ENCODE results near the gene VPS35L. TPM values are rescaled to one million over a fixed set of nuclear protein-coding genes. Genes with fewer than 3 reads are reported as not detected.
A peak's percentile ranks its signal among the peaks of the same experiment; 100 is the strongest.

Gene VPS35L
- total and polyA plus RNA-seq, 2 experiments from 2014 or later, result 47.5 to 52.8 TPM

DNA sequence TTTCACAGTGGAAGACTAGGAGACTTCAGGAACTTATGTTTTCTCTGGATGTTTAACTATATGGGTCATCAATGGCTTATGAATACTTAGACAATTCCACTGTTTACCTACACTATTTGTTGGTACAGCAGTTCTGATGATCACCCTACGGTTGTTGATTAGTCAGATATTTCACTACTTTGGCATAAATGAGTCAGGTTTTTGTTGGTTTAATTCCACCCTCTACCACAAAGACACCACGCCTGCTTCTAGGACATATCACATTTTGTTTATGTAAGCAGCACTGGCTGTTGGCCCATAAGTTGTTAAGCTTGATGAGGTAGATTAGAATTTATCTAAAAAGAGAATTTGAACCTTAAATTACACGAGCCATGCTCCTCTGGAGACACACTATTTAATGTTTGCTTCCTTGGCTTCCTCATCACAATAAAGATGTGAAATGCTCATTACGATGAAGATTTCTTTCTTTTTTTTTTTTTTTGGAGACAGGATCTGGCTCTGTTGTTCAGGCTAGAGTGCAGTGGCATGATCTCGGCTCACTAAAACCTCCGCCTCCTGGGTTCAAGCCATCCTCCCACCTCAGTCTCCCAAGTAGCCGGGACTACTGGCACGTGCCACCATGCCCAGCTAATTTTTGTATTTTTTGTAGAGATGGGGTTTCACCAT, 37.9 kb upstream of the VPS35L start:
- Histone ChIP-seq H3K27me3 (no peaks in the 10 kb centered on the region), H3K9me2 (replicated peaks; ENCODE audit: insufficient read depth) (no peaks in the 10 kb centered on the region), H3K79me2 (peaks cover 58% of the 10 kb centered on the region), H3K27ac (no peak overlapping the region), H3K4me2 (no peak overlapping the region), H3K4me3 (no peak overlapping the region), H3K9me3 (ENCODE audit: low read depth) (no peaks in the 10 kb centered on the region), H2AFZ (no peak overlapping the region), H4K20me1 (ENCODE audit: insufficient read depth, poor library complexity, severe bottlenecking) (peaks cover 11% of the 10 kb centered on the region), H3K4me1 (ENCODE audit: insufficient read depth) (peaks cover 10% of the 10 kb centered on the region), H3K36me3 (replicated peaks; ENCODE audit: insufficient read depth, low read depth) (no peaks in the 10 kb centered on the region)
- no peak for DNase-seq (ENCODE audit: low spot score)
- 85% methylated on average over 8 of the region's 8 CpGs for WGBS (ENCODE audit: low lambda C conversion rate, missing lambda C conversion rate)
- TF ChIP-seq EZH2 (IDR thresholded peaks at IDR 0.05; ENCODE audit: borderline replicate concordance) (no peak), EZH2phosphoT487 (IDR thresholded peaks at IDR 0.05; ENCODE audit: low read depth, severe bottlenecking, unreplicated experiment) (no peak)
- TF ChIP-seq, protein P1, sequence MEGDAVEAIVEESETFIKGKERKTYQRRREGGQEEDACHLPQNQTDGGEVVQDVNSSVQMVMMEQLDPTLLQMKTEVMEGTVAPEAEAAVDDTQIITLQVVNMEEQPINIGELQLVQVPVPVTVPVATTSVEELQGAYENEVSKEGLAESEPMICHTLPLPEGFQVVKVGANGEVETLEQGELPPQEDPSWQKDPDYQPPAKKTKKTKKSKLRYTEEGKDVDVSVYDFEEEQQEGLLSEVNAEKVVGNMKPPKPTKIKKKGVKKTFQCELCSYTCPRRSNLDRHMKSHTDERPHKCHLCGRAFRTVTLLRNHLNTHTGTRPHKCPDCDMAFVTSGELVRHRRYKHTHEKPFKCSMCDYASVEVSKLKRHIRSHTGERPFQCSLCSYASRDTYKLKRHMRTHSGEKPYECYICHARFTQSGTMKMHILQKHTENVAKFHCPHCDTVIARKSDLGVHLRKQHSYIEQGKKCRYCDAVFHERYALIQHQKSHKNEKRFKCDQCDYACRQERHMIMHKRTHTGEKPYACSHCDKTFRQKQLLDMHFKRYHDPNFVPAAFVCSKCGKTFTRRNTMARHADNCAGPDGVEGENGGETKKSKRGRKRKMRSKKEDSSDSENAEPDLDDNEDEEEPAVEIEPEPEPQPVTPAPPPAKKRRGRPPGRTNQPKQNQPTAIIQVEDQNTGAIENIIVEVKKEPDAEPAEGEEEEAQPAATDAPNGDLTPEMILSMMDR (IDR thresholded peaks at IDR 0.05; ENCODE audit: poor library complexity), result no peak

DNA sequence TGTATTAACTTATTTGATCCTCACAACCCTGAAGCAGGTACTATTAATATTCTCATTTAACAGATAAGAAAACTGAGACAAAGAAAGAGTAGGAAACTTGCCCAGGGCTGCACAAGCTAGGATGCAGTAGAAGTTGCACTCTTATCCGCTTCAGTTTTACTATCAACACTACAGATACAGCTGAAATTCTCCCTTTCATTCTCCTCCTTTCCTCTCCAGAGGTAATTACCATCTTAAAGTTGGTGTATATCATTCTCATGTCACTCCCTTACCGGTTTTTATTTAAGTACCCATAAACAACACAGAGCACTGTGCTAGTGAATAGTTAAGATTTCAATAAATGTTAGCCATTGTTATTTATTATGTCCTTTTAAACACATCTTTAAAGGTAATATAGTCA, 37.1 kb upstream of the VPS35L start:
- Histone ChIP-seq H3K36me3 (replicated peaks; ENCODE audit: insufficient read depth, low read depth) (no peaks in the 10 kb centered on the region), H3K9me2 (replicated peaks; ENCODE audit: insufficient read depth) (no peaks in the 10 kb centered on the region), H2AFZ (no peak overlapping the region), H3K4me1 (ENCODE audit: insufficient read depth) (peaks cover 10% of the 10 kb centered on the region), H3K4me3 (no peak overlapping the region), H4K20me1 (ENCODE audit: insufficient read depth, poor library complexity, severe bottlenecking) (peaks cover 11% of the 10 kb centered on the region), H3K9me3 (ENCODE audit: low read depth) (no peaks in the 10 kb centered on the region), H3K27ac (no peak overlapping the region), H3K27me3 (no peaks in the 10 kb centered on the region), H3K79me2 (peaks cover 55% of the 10 kb centered on the region), H3K4me2 (no peak overlapping the region)
- WGBS (ENCODE audit: low lambda C conversion rate, missing lambda C conversion rate), result 73% methylated on average over 2 of the region's 2 CpGs
- TF ChIP-seq EZH2 (IDR thresholded peaks at IDR 0.05; ENCODE audit: borderline replicate concordance) (no peak), EZH2phosphoT487 (IDR thresholded peaks at IDR 0.05; ENCODE audit: low read depth, severe bottlenecking, unreplicated experiment) (no peak)
- TF ChIP-seq, protein P1 (IDR thresholded peaks at IDR 0.05; ENCODE audit: poor library complexity), result no peak
- DNase-seq (ENCODE audit: low spot score), result no peak

DNA sequence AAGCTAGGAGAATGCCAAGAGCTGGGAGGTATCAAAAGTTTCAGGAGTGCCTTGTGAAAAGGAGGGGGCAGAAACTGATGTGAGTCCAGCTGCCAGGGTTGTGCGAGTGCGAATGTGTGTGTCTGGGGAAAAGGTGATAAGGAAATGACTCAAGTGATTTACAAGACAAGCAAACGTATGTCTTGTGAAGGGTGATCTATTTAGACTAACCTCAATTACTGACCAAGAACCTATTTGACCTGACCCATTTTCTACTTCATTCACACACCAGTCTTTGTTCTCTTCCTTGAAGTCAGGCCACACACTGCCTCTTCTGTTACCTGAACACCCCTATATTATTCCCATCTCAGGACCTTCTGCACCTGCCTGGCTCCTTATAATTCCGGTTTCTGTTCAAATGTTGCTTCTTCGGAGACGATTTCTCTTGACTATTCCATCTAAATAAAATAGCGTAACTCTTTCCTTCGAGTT, 34.6 kb upstream of the VPS35L start:
- WGBS (ENCODE audit: low lambda C conversion rate, missing lambda C conversion rate), result 16% methylated on average over 8 of the region's 8 CpGs
- peaks cover 11% of the 10 kb centered on the region for H4K20me1 ChIP-seq (ENCODE audit: insufficient read depth, poor library complexity, severe bottlenecking)
- H3K4me3 ChIP-seq, result peak overlapping the region; percentile 87
- H3K4me2 ChIP-seq, result peak overlapping the region; percentile 86
- peak overlapping the region; percentile 73 for H2AFZ ChIP-seq
- no peaks in the 10 kb centered on the region for H3K9me3 ChIP-seq (ENCODE audit: low read depth)
- no peaks in the 10 kb centered on the region for H3K36me3 ChIP-seq (replicated peaks; ENCODE audit: insufficient read depth, low read depth)
- TF ChIP-seq EZH2phosphoT487 (IDR thresholded peaks at IDR 0.05; ENCODE audit: low read depth, severe bottlenecking, unreplicated experiment) (no peak), EZH2 (IDR thresholded peaks at IDR 0.05; ENCODE audit: borderline replicate concordance) (no peak)
- TF ChIP-seq, protein P1 (IDR thresholded peaks at IDR 0.05; ENCODE audit: poor library complexity), result no peak
- H3K4me1 ChIP-seq (ENCODE audit: insufficient read depth), result peaks cover 10% of the 10 kb centered on the region
- peak overlapping the region; percentile 94 for H3K27ac ChIP-seq
- peak; percentile 68 for DNase-seq (ENCODE audit: low spot score)
- peaks cover 52% of the 10 kb centered on the region for H3K79me2 ChIP-seq
- no peaks in the 10 kb centered on the region for H3K27me3 ChIP-seq
- H3K9me2 ChIP-seq (replicated peaks; ENCODE audit: insufficient read depth), result no peaks in the 10 kb centered on the region

All from hepatocyte (in vitro differentiated cells).